NB4 (cell line): Measurements from ENCODE around the gene DARS1.

Experiments
- DNase-seq: peaks from one replicate; pipeline ENCODE4 v3.0.0; 2010; ENCODE audit warnings: low read depth
- H3K4me3 ChIP-seq: one replicate; pipeline ENCODE4 v1.5.1; 2011; ENCODE audit warnings: mild to moderate bottlenecking, low read depth, low read length, moderate library complexity
- CTCF ChIP-seq: IDR thresholded peaks from one replicate; pipeline ENCODE4 v1.5.1; 2012; ENCODE audit warnings: low read depth, low read length
- MAX ChIP-seq: IDR thresholded peaks from 2 replicates; pipeline ENCODE4 v1.6.1; 2011; ENCODE audit warnings: low read depth, low read length
- MYC ChIP-seq: IDR thresholded peaks from 2 replicates; pipeline ENCODE4 v1.6.1; 2011; ENCODE audit warnings: low read depth, low read length
- POLR2A ChIP-seq: IDR thresholded peaks from 2 replicates; pipeline ENCODE4 v1.6.1; 2011; ENCODE audit warnings: mild to moderate bottlenecking; ENCODE audit not compliant: insufficient read length; ENCODE audit errors: extremely low read depth

DARS1 gene

GRCh38 chr2:136014411-136014810 is 29.0 kb upstream of the DARS1 start:
- TF ChIP-seq MAX, result no peak
- no peak for TF ChIP-seq POLR2A
- no peak for TF ChIP-seq CTCF
- TF ChIP-seq MYC, result no peak
- H3K4me3 ChIP-seq, result no peak overlapping the region
- DNase-seq, result no peak

GRCh38 chr2:136013955-136014354 is 28.5 kb upstream of the DARS1 start:
- H3K4me3 ChIP-seq, result no peak overlapping the region
- DNase-seq, result peak; percentile 41
- no peak for TF ChIP-seq MYC
- no peak for TF ChIP-seq CTCF
- no peak for TF ChIP-seq POLR2A
- TF ChIP-seq MAX, result no peak

GRCh38 chr2:136013136-136013685 is 27.8 kb upstream of the DARS1 start:
- peak; percentile 36 for DNase-seq
- TF ChIP-seq POLR2A (no peak), CTCF (no peak), MAX (no peak), MYC (no peak)
- no peak overlapping the region for H3K4me3 ChIP-seq

- peak; percentile 82 for DNase-seq
- no peak for TF ChIP-seq MAX
- TF ChIP-seq POLR2A, result no peak
- H3K4me3 ChIP-seq, result no peak overlapping the region
These were observed 26.9 kb upstream of the DARS1 start for GRCh38 chr2:136012315-136012714.

GRCh38 chr2:136010126-136010525 is 24.7 kb upstream of the DARS1 start:
- TF ChIP-seq CTCF (no peak), MYC (no peak), POLR2A (no peak), MAX (no peak)
- no peak for DNase-seq
- no peak overlapping the region for H3K4me3 ChIP-seq

GRCh38 chr2:136008205-136008865 is 22.9 kb upstream of the DARS1 start:
- TF ChIP-seq CTCF (no peak), MAX (peak; percentile 91), MYC (peak; percentile 83; the same call in 1 of the 2 replicates), POLR2A (no peak)
- no peak overlapping the region for H3K4me3 ChIP-seq
- peak; percentile 99 for DNase-seq
